Measurements from ENCODE around the gene LIME1. TPM values are rescaled to one million over a fixed set of nuclear protein-coding genes. Genes with fewer than 3 reads are reported as not detected.

The LIME1 gene
- total and polyA plus RNA-seq, 7 donors: 1.7 to 5.1 (median 3.1) TPM

- 41 to 63% (median 55%) methylated on average over 16 to 20 of the region's 20 CpGs for WGBS, 3 donors
- ATAC-seq: peak in 3 of 4 donors; percentile 11 to 15 (median 11)
- H3K27ac ChIP-seq: no peak overlapping the region
These were observed 43.9 kb upstream of the LIME1 start for GRCh38 chr20:63692436-63693082.

GRCh38 chr20:63693083-63693732 lies 43.3 kb upstream of the LIME1 start:
- Histone ChIP-seq H3K4me3 (no peak overlapping the region), H3K36me3 (ENCODE audit: insufficient read depth in 1 of 2, low read depth in 1 of 2) (peaks cover 4 to 20% of the 10 kb centered on the region in 2 donors), H3K4me1 (peaks cover 19% of the 10 kb centered on the region), H3K27ac (no peak overlapping the region), H3K27me3 (ENCODE audit: insufficient read depth in 3 of 3, low read length in 2 of 3) (no peaks in the 10 kb centered on the region), H3K9me3 (no peaks in the 10 kb centered on the region)
- intact Hi-C loops (cut with DNase I): no loop called here
- peak in 1 of 2 donors; percentile 57 for DNase-seq
- no peak for ATAC-seq
- no peak for TF ChIP-seq CTCF (IDR thresholded peaks at IDR 0.05)
- WGBS, 3 donors: 69 to 73% (median 72%) methylated on average over 10 of the region's 10 CpGs

More at GRCh38 chr20:63692436-63693082, 43.9 kb upstream of the LIME1 start:
- TF ChIP-seq CTCF (IDR thresholded peaks at IDR 0.05): no peak
- H3K4me3 ChIP-seq: no peak overlapping the region
- intact Hi-C loops (cut with DNase I): no loop called here
- H3K36me3 ChIP-seq (ENCODE audit: insufficient read depth in 1 of 2, low read depth in 1 of 2): peaks cover 4 to 20% of the 10 kb centered on the region in 2 donors
- peaks cover 17% of the 10 kb centered on the region for H3K4me1 ChIP-seq
- DNase-seq: peak in 1 of 2 donors; percentile 60
- H3K27me3 ChIP-seq (ENCODE audit: insufficient read depth in 3 of 3, low read length in 2 of 3): no peaks in the 10 kb centered on the region
- H3K9me3 ChIP-seq: no peaks in the 10 kb centered on the region

GRCh38 chr20:63693733-63694583 lies 42.5 kb upstream of the LIME1 start:
- 93 to 95% (median 94%) methylated on average over 19 to 21 of the region's 21 CpGs for WGBS, 3 donors
- ATAC-seq (no peak), DNase-seq (peak in 1 of 2 donors; percentile 41)
- no peaks in the 10 kb centered on the region for H3K9me3 ChIP-seq
- peaks cover 26% of the 10 kb centered on the region for H3K4me1 ChIP-seq
- no peak overlapping the region for H3K27ac ChIP-seq
- H3K4me3 ChIP-seq: no peak overlapping the region
- peaks cover 4 to 20% of the 10 kb centered on the region in 2 donors for H3K36me3 ChIP-seq (ENCODE audit: insufficient read depth in 1 of 2, low read depth in 1 of 2)
- H3K27me3 ChIP-seq (ENCODE audit: insufficient read depth in 3 of 3, low read length in 2 of 3): no peaks in the 10 kb centered on the region
- intact Hi-C loops (cut with DNase I): no loop called here
- no peak for TF ChIP-seq CTCF (IDR thresholded peaks at IDR 0.05)

GRCh38 chr20:63694584-63695423 lies 41.7 kb upstream of the LIME1 start:
- intact Hi-C loops (cut with DNase I): no loop called here
- Histone ChIP-seq H3K4me3 (no peak overlapping the region), H3K36me3 (ENCODE audit: insufficient read depth in 1 of 2, low read depth in 1 of 2) (peaks cover 4 to 20% of the 10 kb centered on the region in 2 donors), H3K27me3 (ENCODE audit: insufficient read depth in 3 of 3, low read length in 2 of 3) (no peaks in the 10 kb centered on the region), H3K9me3 (no peaks in the 10 kb centered on the region), H3K4me1 (peaks cover 34% of the 10 kb centered on the region), H3K27ac (no peak overlapping the region)
- peak in 1 of 2 donors; percentile 55 for DNase-seq
- no peak for TF ChIP-seq CTCF (IDR thresholded peaks at IDR 0.05)
- no peak for ATAC-seq
- WGBS, 3 donors: 90 to 93% (median 91%) methylated on average over 31 to 37 of the region's 37 CpGs
